Activated T-cell treated with anti-CD3 and anti-CD28 coated beads, Interleukin-2, amount 50 U/mL, for 4 hours (primary cell): ENCODE results near the gene DRGX. TPM values are rescaled to one million over a fixed set of nuclear protein-coding genes. Genes with fewer than 3 reads are reported as not detected.

Experiments used
- ATAC-seq, 2 donors: fragments of 200-7000 bp; cut with Tn5 transposase; one replicate each; pipeline ENCODE4 v1.10.0; 2021
- DNase-seq: peaks from one replicate; pipeline ENCODE4 v3.0.0-alpha.2; 2020
- H3K27me3 Mint-ChIP-seq: one replicate; pipeline ENCODE4 v1.8.0; 2021; ENCODE audit warnings: low read depth, mixed read lengths
- H3K36me3 Mint-ChIP-seq: one replicate; pipeline ENCODE4 v1.8.0; 2022; ENCODE audit warnings: mixed read lengths; ENCODE audit not compliant: insufficient read depth
- H3K4me1 Mint-ChIP-seq: one replicate; pipeline ENCODE4 v1.8.0; 2021; ENCODE audit warnings: low read depth, mixed read lengths
- H3K4me3 Mint-ChIP-seq: one replicate; pipeline ENCODE4 v1.8.0; 2021; ENCODE audit warnings: mild to moderate bottlenecking, moderate library complexity, mixed read lengths
- H3K9me3 Mint-ChIP-seq: one replicate; pipeline ENCODE4 v1.8.0; 2021; ENCODE audit warnings: mixed read lengths
- total RNA-seq, 3 donors: library from RNA; stranded (reverse); gene quantifications; one replicate each; pipeline ENCODE4 v1.2.1, GENCODE V29; 2021

The DRGX gene
- total RNA-seq, result not detected

DNA sequence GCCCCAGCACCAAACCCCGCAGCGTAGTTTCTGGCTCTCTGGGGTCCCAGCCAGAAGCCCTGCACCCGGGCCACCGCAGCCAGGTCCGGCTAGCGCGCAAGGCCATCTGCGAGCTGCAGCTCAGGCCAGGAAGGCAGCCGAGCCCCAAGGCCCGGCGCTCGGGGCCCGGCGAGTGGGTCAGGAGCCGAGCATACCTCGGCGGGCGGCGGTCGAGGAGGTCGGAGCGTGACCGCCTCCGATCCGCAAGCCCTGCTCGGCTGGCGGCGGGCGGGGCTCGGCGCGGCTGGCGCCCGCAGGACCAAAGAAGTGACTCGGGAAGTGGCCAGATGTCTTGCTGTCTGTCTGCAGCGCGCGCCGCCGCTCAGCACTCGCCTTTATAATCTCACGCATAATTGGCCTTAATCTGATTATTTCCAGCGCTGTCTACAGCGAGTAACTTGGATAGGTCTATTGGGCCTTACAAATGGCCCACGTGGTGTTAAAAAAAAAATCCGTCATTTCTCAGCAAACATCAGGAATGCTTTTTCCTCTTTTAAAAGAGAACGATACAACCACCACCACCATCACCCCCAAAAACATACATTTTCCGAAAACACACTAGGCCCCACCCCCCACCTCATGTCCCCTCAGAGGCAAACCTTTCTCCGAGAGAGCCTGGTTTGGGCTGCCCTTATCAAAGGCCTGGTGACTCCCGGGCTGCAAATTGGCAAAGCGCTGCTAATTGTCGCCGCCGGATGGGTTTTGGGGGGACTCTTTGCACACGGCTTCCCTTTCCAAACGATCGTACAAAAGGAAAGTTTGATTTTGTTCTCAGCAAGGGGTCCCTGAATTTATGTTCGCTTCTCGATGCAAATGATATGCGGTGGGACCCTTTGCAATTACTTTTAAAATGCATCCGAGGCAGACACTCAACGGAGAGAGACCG is at the start of gene DRGX:
TSS of gene DRGX (minus strand) at position 349 of the 925 bp plus-strand sequence. CDS start 649 bp downstream, outside the sequence.
- peaks cover 78% of the 10 kb centered on the region for H3K27me3 Mint-ChIP-seq
- no peak within 1 kb of the TSS for H3K4me3 Mint-ChIP-seq
- H3K9me3 Mint-ChIP-seq, result no peaks in the 10 kb centered on the region
- H3K4me1 Mint-ChIP-seq, result peaks cover 13% of the 10 kb centered on the region
- ATAC-seq (no peak), DNase-seq (no peak)
- H3K36me3 Mint-ChIP-seq, result no peaks in the 10 kb centered on the region

DNA sequence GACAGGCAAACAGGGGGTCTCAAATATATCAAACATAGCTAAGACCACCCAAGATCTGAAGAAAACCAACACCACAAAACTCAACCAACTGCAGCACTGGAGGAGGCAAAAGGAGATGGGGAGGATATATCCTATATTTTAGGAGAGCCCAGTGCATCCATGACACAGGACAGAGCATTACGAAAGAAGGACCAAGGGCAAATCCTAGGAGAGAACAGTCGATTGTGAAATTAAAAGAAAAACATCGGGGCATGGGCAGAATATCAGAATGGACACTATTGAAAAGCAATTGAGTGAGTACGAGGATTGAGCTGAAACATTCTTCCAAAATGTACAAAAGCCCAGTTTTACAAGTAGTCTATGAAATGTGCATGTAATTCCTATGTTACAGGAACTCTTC is 48.5 kb upstream of the DRGX start:
- Mint-ChIP-seq H3K36me3 (peaks cover 8% of the 10 kb centered on the region), H3K4me3 (no peak overlapping the region), H3K27me3 (peaks cover 18% of the 10 kb centered on the region), H3K4me1 (peaks cover 19% of the 10 kb centered on the region), H3K9me3 (peaks cover 14% of the 10 kb centered on the region)
- DNase-seq (no peak), ATAC-seq (no peak)

DNA sequence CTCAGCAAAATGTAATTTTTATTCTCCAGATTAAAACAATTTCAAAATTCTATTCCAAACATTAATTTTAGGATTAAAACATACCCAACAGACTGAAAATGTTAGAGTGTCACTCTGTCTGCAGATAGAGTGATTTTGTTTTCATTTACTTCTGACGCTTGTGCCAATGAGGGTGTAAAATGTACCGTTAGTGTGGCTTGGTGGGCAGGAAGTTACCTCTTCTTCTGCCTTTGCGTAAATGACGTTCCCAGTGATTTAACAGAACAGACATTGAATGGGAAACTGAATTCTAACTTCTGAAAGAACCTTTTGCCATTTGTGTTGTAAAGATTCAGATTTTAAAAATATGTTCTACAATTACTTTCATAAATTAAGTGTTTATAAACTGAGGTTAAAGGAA is 47.0 kb upstream of the DRGX start:
- peaks cover 18% of the 10 kb centered on the region for H3K27me3 Mint-ChIP-seq
- DNase-seq, result no peak
- peaks cover 3% of the 10 kb centered on the region for H3K9me3 Mint-ChIP-seq
- peaks cover 19% of the 10 kb centered on the region for H3K4me1 Mint-ChIP-seq
- peaks cover 8% of the 10 kb centered on the region for H3K36me3 Mint-ChIP-seq
- no peak for ATAC-seq
- H3K4me3 Mint-ChIP-seq, result no peak overlapping the region

GRCh38 chr10:49441488-49442476 is 45.9 kb upstream of the DRGX start:
- Mint-ChIP-seq H3K4me3 (peak overlapping the region; percentile 68), H3K9me3 (no peaks in the 10 kb centered on the region), H3K36me3 (peaks cover 8% of the 10 kb centered on the region), H3K27me3 (peaks cover 23% of the 10 kb centered on the region), H3K4me1 (peaks cover 19% of the 10 kb centered on the region)
- DNase-seq (no peak), ATAC-seq (peak; percentile 14 to 23)

- peaks cover 8% of the 10 kb centered on the region for H3K36me3 Mint-ChIP-seq
- H3K4me3 Mint-ChIP-seq, result no peak overlapping the region
- H3K27me3 Mint-ChIP-seq, result peaks cover 13% of the 10 kb centered on the region
- H3K4me1 Mint-ChIP-seq, result peaks cover under 1% of the 10 kb centered on the region
- ATAC-seq, result no peak
- no peak for DNase-seq
- peaks cover 5% of the 10 kb centered on the region for H3K9me3 Mint-ChIP-seq
These were observed 39.3 kb upstream of the DRGX start for GRCh38 chr10:49435225-49435624.

DNA sequence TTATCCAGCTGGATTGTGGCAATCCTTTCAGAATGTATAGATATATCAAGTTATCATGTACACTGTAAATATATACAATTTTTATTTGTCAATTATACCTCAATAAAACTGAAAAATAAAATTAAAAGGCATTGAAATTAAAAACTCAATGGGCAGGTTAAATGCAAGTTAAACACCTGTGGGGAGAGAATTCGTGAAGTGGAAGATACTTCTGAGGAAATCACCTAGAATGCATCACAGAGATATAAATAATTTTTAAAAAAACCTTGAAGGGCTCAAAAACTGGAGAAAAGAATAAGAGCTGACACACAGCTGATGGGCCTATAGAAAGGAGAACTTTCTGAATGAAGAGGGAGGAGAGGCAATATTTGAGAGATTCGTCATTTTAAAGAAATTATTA is 37.2 kb upstream of the DRGX start:
- H3K4me1 Mint-ChIP-seq, result no peaks in the 10 kb centered on the region
- H3K36me3 Mint-ChIP-seq, result peaks cover 2% of the 10 kb centered on the region
- peaks cover 5% of the 10 kb centered on the region for H3K9me3 Mint-ChIP-seq
- H3K27me3 Mint-ChIP-seq, result peaks cover 11% of the 10 kb centered on the region
- ATAC-seq, result no peak
- no peak overlapping the region for H3K4me3 Mint-ChIP-seq
- no peak for DNase-seq

DNA sequence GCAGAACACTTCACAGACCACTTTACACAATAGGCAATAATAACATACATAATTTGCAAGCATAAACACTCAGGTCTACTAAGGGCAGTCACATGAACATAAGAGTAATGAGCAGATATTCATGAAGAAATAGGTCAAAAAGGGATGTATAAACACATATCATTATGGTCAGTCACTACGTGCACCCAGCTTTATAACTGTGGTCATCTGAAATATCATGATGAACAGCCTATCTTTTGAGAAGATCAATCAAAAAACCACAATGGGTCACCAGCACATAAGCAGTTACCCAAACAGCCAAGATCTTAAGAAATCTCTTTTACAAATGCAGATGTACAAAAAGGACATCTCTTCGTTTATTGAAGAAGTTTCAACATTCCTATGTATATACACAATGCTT is 35.5 kb upstream of the DRGX start:
- peaks cover 8% of the 10 kb centered on the region for H3K9me3 Mint-ChIP-seq
- ATAC-seq, result no peak

GRCh38 chr10:49429458-49429857 is 33.6 kb upstream of the DRGX start:
- DNase-seq, result no peak
- Mint-ChIP-seq H3K36me3 (peaks cover 2% of the 10 kb centered on the region), H3K27me3 (peaks cover 13% of the 10 kb centered on the region), H3K9me3 (peaks cover 8% of the 10 kb centered on the region), H3K4me1 (no peaks in the 10 kb centered on the region), H3K4me3 (no peak overlapping the region)
- no peak for ATAC-seq

More for the DNA sequence above, 35.5 kb upstream of the DRGX start:
- peaks cover 13% of the 10 kb centered on the region for H3K27me3 Mint-ChIP-seq
- H3K36me3 Mint-ChIP-seq, result peaks cover 2% of the 10 kb centered on the region
- no peaks in the 10 kb centered on the region for H3K4me1 Mint-ChIP-seq
- DNase-seq, result no peak
- H3K4me3 Mint-ChIP-seq, result no peak overlapping the region

GRCh38 chr10:49426490-49427360 is 30.8 kb upstream of the DRGX start:
- Mint-ChIP-seq H3K9me3 (peaks cover 4% of the 10 kb centered on the region), H3K36me3 (peaks cover 2% of the 10 kb centered on the region), H3K27me3 (peaks cover 13% of the 10 kb centered on the region), H3K4me3 (no peak overlapping the region), H3K4me1 (no peaks in the 10 kb centered on the region)
- no peak for ATAC-seq
- DNase-seq, result no peak

- ATAC-seq, result no peak
- Mint-ChIP-seq H3K27me3 (no peaks in the 10 kb centered on the region), H3K36me3 (no peaks in the 10 kb centered on the region), H3K4me3 (no peak overlapping the region), H3K9me3 (no peaks in the 10 kb centered on the region), H3K4me1 (no peaks in the 10 kb centered on the region)
- DNase-seq, result no peak
These were observed 23.1 kb upstream of the DRGX start for GRCh38 chr10:49419005-49419404.

DNA sequence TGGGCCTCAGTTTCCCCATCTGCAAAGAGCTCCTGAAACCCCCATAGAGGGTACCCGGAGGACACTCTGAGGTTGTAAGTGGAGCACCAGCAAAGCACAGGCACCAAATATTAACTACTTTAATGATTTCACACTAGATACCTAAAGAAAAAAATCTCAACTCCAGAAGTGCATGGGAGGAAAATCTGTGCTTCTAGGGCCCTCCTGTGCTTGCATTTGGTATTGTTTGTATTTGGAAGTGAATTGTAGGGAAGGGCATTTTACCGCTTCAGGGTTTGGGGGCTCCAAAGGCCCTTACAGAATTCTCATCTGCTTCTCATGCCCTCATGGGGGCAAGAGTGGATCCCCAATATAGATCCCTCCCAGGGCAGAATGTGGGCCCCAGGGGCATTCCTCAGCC is 22.4 kb upstream of the DRGX start:
- H3K9me3 Mint-ChIP-seq, result no peaks in the 10 kb centered on the region
- no peaks in the 10 kb centered on the region for H3K27me3 Mint-ChIP-seq
- H3K4me3 Mint-ChIP-seq, result no peak overlapping the region
- no peak for ATAC-seq
- no peaks in the 10 kb centered on the region for H3K4me1 Mint-ChIP-seq
- no peak for DNase-seq
- H3K36me3 Mint-ChIP-seq, result no peaks in the 10 kb centered on the region

- ATAC-seq, result no peak
- DNase-seq, result no peak
- H3K4me3 Mint-ChIP-seq, result no peak overlapping the region
- no peaks in the 10 kb centered on the region for H3K9me3 Mint-ChIP-seq
- no peaks in the 10 kb centered on the region for H3K27me3 Mint-ChIP-seq
- H3K36me3 Mint-ChIP-seq, result no peaks in the 10 kb centered on the region
- H3K4me1 Mint-ChIP-seq, result no peaks in the 10 kb centered on the region
These were observed 22.1 kb upstream of the DRGX start for GRCh38 chr10:49418053-49418326.

DNA sequence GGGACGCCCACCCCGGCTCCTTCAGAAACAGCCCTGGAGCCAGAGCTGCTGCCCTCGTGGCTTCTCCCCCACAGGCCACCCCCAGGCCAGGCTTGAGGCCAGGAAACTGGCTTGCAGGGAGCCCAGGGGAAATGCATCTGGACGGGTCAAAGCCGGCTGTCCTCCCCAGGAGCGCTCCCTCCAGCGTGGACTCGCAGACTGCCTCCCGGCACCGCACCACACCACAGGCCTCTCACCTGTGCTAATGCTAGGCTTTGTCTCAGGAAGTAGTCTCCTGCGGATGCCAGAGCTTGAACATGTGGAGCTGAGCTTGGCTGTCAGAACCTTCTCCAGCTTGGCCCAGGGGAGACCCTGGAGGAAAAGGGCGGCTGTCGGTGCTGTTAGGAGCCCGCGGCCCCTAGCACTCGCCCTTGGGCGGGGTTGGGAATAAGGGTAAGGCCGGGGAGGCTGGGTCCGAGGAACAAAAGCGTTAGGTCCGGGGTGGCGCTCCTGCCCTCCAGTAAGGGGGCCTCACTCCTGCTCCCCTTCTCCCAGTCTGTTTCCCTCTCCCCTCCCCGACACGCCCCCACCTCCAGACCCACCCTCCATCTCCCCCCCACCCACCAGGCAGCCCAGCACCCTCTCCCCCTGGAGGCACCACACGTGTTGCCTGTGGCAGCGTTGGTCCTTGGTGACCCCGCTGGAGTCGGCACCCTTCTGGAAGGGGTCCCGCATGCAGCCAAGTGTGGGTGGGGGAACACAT is 21.6 kb upstream of the DRGX start:
- ATAC-seq (no peak), DNase-seq (no peak)
- no peaks in the 10 kb centered on the region for H3K27me3 Mint-ChIP-seq
- no peak overlapping the region for H3K4me3 Mint-ChIP-seq
- no peaks in the 10 kb centered on the region for H3K36me3 Mint-ChIP-seq
- no peaks in the 10 kb centered on the region for H3K9me3 Mint-ChIP-seq
- H3K4me1 Mint-ChIP-seq, result no peaks in the 10 kb centered on the region
